GM21717 (cell line): ENCODE data around the gene NHLH2.

Experiments used
- ATAC-seq: cut with Tn5 transposase; IDR thresholded peaks from one replicate; pipeline ENCODE4 v1.9.1; 2021; ENCODE audit warnings: mild to moderate bottlenecking, moderate library complexity; ENCODE audit not compliant: unreplicated experiment

NHLH2 gene

GRCh38 chr1:115805597-115805996 is 35.3 kb downstream of the NHLH2 start:
- no peak for ATAC-seq

GRCh38 chr1:115802416-115802815 is 38.5 kb downstream of the NHLH2 start:
- ATAC-seq: no peak

GRCh38 chr1:115797486-115797885 is 43.4 kb downstream of the NHLH2 start:
- ATAC-seq: no peak

GRCh38 chr1:115796897-115797296 is 44.0 kb downstream of the NHLH2 start:
- ATAC-seq: no peak

- no peak for ATAC-seq
Observed at GRCh38 chr1:115796036-115796435, 44.9 kb downstream of the NHLH2 start.

GRCh38 chr1:115794976-115795639 is 45.8 kb downstream of the NHLH2 start:
- no peak for ATAC-seq

- no peak for ATAC-seq
Observed at GRCh38 chr1:115793162-115793561, 47.8 kb downstream of the NHLH2 start.

- ATAC-seq: no peak
Observed at GRCh38 chr1:115791816-115792215, 49.1 kb downstream of the NHLH2 start.

GRCh38 chr1:115790846-115791245 is 50.1 kb downstream of the NHLH2 start:
- ATAC-seq: no peak

GRCh38 chr1:115790356-115790755 is 50.6 kb downstream of the NHLH2 start:
- no peak for ATAC-seq
